EL (cell line): ENCODE measurements around the gene KRT81.

ENCODE experiments used
- DNase-seq: peaks from one replicate; pipeline ENCODE4 v3.0.0-alpha.2; 2016

KRT81 gene

GRCh38 chr12:52238916-52239646 is 52.3 kb downstream of the KRT81 start:
- DNase-seq, result no peak

DNA sequence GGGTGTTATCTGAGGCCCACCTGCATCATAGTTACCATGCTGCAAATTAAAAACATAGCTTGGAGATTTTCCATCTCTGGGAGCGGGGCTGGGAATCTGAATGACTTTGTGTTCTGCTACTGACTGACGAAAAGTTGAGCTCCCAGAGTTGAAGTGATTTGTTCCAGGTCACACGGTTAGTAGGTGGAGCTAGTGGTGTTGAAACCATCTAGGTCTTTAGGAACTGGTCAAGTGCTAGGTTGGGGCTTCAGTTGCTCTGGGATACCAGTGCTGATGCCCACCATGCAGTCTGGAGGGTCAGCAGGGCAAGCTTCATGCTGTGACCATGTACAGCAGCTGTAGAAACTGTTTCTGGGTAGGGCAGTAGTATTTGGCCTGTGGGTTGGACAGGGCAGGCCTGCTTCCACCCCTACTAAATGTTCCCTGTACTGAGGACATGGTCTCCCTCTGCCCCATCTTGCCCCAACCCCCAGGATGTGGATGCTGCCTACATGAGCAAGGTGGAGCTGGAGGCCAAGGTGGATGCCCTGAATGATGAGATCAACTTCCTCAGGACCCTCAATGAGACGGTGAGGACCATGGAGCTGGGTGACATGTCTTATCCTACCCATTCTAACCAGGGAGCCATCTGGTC is 53.0 kb downstream of the KRT81 start:
- DNase-seq, result no peak

DNA sequence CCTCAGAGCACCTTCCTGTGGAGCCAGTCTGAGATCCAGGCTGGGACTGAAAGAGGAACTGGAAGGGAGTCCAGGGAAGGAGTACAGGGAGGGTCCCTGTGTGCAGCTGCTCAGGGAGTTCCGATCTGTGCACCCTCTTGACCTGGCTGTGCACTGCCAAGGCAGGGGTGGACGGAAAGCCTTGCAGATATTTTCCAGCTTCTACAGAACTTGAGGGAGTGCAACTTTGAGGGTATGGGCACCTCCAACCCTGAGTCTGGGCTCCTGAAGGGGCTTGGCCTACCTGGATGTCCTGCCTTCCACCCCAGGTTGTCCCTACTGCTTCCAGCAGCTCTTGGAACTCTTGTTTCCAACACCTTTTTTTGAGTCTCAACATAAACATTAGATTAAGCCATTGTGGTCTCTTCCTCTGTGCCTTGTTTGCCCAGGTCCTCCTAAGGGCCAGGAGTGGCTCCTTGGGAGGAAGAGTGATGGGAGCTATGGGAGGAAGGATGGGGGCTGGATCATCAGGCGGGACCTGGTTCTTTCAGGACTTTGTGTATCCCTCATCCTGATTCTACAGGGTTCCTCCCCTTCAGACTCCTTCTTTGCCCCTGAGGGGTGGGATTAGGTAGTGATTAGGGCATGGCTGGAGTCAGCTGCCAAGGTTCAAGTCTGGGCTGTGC is 54.8 kb downstream of the KRT81 start:
- DNase-seq, result no peak
